Measurements from ENCODE around the gene ISLR. TPM values are rescaled to one million over a fixed set of nuclear protein-coding genes. Genes with fewer than 3 reads are reported as not detected.

ISLR gene
- total and polyA plus RNA-seq, 2 of the 8 experiments (the other 6 are each of a cell fraction or from before 2014, with no cell fraction given): 0.29 to 0.35 TPM

DNA sequence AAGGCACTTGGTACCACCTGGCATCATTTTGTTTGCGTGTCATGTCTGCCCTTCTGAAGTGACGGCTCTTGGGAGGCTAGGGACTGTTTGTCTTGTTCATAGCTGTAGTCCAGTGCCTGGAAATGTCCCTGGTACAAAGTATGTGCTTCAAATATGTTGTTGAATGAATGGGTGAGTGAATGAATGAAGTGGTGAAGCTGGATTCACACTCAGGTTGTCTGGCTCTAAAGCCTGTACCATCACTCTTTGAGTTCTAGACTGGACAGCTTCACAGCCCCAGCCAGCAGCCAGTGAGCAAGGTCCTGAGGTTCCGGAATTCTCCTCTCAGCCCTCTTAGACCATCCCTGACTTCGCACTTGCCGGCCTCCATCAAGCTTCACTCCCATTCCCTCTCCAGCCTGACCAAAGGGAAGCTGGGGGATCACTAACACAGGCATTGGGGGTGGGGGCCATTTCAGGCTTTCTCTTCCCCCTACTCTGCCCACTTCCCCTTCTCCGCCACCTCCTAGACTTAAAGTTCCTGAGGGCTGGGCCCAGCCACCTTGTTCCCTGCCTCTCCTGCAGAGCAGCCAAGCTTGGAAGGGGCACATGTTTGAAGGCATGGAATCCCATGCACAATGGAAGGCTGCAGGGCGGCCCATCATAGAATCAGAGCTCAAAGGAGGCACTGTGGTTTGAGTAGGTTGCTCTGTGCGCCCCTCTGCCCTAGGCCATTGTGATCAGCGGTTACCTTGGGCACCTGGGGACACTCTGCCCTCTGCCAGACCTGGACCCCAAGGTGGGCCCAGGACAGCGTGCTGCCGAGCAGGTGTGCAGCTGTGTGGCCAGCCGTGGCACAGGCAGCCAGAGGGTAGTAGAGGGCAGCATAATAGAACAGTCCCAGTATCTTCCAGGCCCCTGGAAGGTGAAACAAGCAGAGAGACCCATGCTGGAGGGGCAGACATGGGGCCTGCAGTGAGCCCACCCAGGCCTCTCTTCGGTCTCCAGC lies 21.4 kb downstream of the ISLR start:
- FAIRE-seq: no peak
- DNase-seq (ENCODE audit: low read depth in 1 of 2, low spot score in 2 of 2): no peak
- H3K4me1 ChIP-seq (replicated peaks in 1 of 4; ENCODE audit: control insufficient read depth in 3 of 4, insufficient read depth in 4 of 4, low read length in 3 of 4): peaks cover 0 to 2% (median 0%) of the 10 kb centered on the region in 4 experiments; a peak in 3 of 7 replicates
- no peak overlapping the region for H2AFZ ChIP-seq (ENCODE audit: low read length)
- H3K9ac ChIP-seq (replicated peaks in 1 of 4; ENCODE audit: extremely low read depth in 1 of 4, low read depth in 3 of 4, low read length in 3 of 4): no peak overlapping the region
- no peak overlapping the region for H2BK5ac ChIP-seq (ENCODE audit: low read depth, low read length)
- no peak overlapping the region for H2AK5ac ChIP-seq (ENCODE audit: low read depth, low read length)
- H2BK20ac ChIP-seq (ENCODE audit: low read length): no peak overlapping the region
- no peaks in the 10 kb centered on the region for H3K27me3 ChIP-seq (replicated peaks in 1 of 4; ENCODE audit: control insufficient read depth in 3 of 4, extremely low read depth in 1 of 4, insufficient read depth in 3 of 4, low read length in 3 of 4)
- 91% methylated on average over 13 of the region's 13 CpGs; no CpG with 5 or more reads in 1 of the 2 experiments for WGBS, 2 experiments (ENCODE audit: extremely low coverage in 1 of 2, insufficient coverage in 1 of 2, insufficient read length in 1 of 2, insufficient replicate concordance in 2 of 2, low coverage in 1 of 2, low lambda C conversion rate in 2 of 2, missing lambda C conversion rate in 1 of 2)
- H3K27ac ChIP-seq (ENCODE audit: low read depth, low read length): no peak overlapping the region
- H3K4me2 ChIP-seq (ENCODE audit: insufficient read depth in 1 of 2, low read depth in 2 of 2, low read length in 2 of 2): no peak overlapping the region
- TF ChIP-seq RBBP5 (IDR thresholded peaks at IDR 0.05; ENCODE audit: borderline replicate concordance, low read depth, low read length) (no peak), SAP30 (IDR thresholded peaks at IDR 0.05; ENCODE audit: insufficient read depth, insufficient replicate concordance, low read length) (no peak)
- H3K79me2 ChIP-seq (ENCODE audit: control insufficient read depth in 1 of 2, insufficient read depth in 2 of 2, low read length in 2 of 2): no peaks in the 10 kb centered on the region
- H3K4me3 ChIP-seq (ENCODE audit: extremely low read depth in 1 of 4, insufficient read depth in 2 of 4, low read depth in 3 of 4, low read length in 4 of 4): no peak overlapping the region
- H3K36me3 ChIP-seq (ENCODE audit: control insufficient read depth in 2 of 4, insufficient read depth in 4 of 4, low read length in 3 of 4): no peaks in the 10 kb centered on the region
- no peak overlapping the region for H4K5ac ChIP-seq (ENCODE audit: insufficient read length, low read depth, low read length)
- H4K8ac ChIP-seq (ENCODE audit: extremely low read depth, insufficient read depth, low read length): no peak overlapping the region
- ChIA-PET POLR2A (ENCODE audit: partially characterized antibody) (interaction anchor here (0.8 to 2.5 kb wide), 7 partner anchors 11 to 39 kb away, joined by 3 to 7 read pairs (median 4); no protein-coding TSS in a partner anchor), CTCF (ENCODE audit: partially characterized antibody) (interaction anchor here (0.8 to 2.3 kb wide), 13 partner anchors 9 to 147 kb away, joined by 3 to 12 read pairs (median 5); partner anchors contain the start of gene STRA6)
- no peak overlapping the region for H2BK12ac ChIP-seq (ENCODE audit: low read depth, low read length)
- H4K91ac ChIP-seq (replicated peaks; ENCODE audit: insufficient read length, low read length): no peak overlapping the region
- H4K20me1 ChIP-seq (replicated peaks in 1 of 2; ENCODE audit: control insufficient read depth in 1 of 2, insufficient read depth in 2 of 2, low read length in 2 of 2): no peaks in the 10 kb centered on the region
- H3K23me2 ChIP-seq (ENCODE audit: low read depth, low read length): 0 out of 2 replicates have a peak, but pooled peaks cover 2% of the 10 kb centered on the region
- H2BK120ac ChIP-seq (replicated peaks; ENCODE audit: low read depth, low read length): no peak overlapping the region
- H3K9me3 ChIP-seq (ENCODE audit: insufficient read depth in 2 of 2, low read depth in 1 of 2, low read length in 1 of 2): no peaks in the 10 kb centered on the region
- no peak overlapping the region for H3K56ac ChIP-seq (replicated peaks; ENCODE audit: insufficient read length, low read depth, low read length)
- no peak overlapping the region for H3K14ac ChIP-seq (ENCODE audit: insufficient read length)
- no peaks in the 10 kb centered on the region; the same call in 1 of the 2 replicates for H3K79me1 ChIP-seq (ENCODE audit: low read depth, low read length)
- no peak overlapping the region for H3K23ac ChIP-seq (ENCODE audit: insufficient read length)
- no peak overlapping the region for H3K18ac ChIP-seq (ENCODE audit: extremely low read depth, low read length)
- no peak overlapping the region for H2BK15ac ChIP-seq (ENCODE audit: low read length)
- H3K4ac ChIP-seq (replicated peaks; ENCODE audit: insufficient read length, low read depth, low read length): no peak overlapping the region

Measured in H1 (cell line).